Measurements from ENCODE around the gene PCDHGA5.
"Not testable (repeated sequence)": the region's sequence is repeated elsewhere in the genome, so short reads cannot be mapped to it uniquely, and the experiment has no call there.

Gene PCDHGA5

DNA sequence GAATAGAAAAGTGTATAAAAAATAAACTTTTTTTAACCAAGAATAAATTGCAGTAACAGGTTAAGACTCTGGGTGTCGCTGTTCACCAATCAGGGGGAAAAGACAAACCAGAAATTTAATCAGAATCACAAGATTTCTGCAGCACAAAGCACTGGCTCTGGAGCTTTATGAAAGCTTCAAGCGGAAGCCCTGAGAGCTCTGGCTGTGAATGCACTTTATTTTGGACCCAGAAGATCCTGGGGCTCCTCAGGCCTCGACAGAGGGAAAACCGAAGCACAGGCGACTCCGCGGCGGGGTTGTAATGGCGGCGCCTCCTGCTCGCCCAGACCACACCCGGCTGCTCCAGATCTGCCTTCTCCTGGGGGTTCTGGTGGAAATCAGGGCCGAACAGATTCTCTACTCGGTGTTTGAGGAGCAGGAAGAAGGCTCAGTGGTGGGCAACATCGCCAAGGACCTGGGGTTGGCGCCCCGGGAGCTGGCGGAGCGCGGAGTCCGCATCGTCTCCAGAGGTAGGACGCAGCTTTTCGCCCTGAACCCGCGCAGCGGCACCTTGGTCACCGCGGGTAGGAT is 9.0 kb upstream of the PCDHGA5 start, which contains the start of gene PCDHGA4:
TSS of gene PCDHGA4 (plus strand) at position 122 of the 570 bp plus-strand sequence. CDS start at position 209, 87 bp downstream.
- DNase-seq: no peak

DNA sequence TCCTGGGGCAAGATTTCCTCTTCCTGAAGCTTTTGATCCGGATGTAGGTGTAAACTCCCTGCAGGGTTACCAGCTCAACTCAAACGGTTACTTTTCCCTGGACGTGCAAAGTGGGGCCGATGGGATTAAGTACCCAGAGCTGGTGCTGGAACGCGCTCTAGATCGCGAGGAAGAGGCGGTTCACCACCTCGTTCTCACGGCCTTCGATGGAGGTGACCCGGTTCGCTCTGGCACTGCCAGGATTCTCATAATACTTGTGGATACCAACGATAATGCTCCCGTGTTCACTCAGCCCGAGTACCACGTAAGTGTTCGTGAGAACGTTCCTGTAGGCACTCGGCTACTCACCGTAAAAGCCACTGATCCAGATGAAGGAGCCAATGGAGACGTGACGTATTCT is 8.3 kb upstream of the PCDHGA5 start:
- DNase-seq: no peak

DNA sequence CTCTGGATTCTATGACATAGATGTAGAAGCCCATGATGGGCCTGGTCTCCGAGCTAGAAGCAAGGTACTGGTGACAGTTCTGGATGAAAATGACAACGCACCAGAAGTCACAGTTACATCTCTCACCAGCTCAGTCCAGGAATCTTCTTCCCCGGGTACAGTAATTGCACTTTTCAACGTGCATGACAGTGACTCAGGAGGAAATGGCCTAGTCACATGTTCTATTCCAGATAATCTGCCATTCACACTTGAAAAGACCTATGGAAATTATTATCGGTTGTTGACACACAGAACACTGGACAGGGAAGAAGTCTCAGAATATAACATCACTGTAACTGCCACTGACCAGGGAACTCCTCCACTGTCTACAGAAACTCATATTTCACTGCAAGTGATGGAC is 7.8 kb upstream of the PCDHGA5 start:
- no peak for DNase-seq

DNA sequence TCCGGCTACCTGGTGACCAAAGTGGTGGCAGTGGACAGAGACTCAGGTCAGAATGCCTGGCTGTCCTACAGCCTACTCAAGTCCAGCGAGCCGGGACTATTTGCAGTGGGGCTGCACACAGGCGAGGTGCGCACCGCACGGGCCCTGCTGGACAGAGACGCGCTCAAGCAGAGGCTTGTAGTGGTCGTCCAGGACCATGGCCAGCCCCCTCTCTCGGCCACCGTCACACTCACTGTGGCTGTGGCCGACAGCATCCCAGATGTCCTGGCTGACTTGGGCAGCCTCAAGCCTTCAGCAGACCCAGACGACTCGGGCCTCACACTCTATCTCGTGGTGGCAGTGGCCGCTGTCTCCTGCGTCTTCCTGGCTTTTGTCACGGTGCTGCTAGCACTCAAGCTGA is 7.0 kb upstream of the PCDHGA5 start:
- DNase-seq: no peak

DNA sequence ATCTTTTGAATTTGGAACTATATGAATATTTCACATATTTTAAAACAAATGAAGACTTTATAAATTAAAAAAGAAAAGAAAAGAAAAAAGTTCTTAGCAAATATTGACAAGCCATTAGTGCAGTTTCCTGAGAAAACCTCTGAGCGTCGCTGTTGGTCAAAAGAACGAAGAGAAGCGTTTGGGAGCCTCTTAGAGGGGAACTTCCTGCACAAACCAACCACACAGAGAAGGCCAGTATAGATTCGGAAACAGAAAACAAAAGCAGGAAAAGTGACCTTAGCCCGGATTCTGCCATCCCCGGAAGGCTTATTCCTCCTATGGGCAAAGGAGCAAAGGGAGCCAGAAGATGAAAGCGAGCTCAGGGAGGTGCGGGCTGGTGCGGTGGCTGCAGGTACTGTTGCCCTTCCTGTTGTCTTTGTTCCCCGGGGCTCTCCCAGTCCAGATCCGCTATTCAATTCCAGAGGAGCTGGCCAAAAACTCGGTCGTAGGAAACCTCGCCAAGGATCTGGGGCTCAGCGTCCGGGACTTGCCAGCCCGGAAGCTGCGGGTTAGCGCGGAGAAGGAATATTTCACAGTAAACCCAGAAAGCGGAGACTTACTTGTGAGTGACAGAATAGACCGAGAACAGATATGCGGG is 4.1 kb upstream of the PCDHGA5 start, which contains the start of gene PCDHGB2:
TSS of gene PCDHGB2 (plus strand) at position 205 of the 637 bp plus-strand sequence. CDS start at position 347, 142 bp downstream.
- DNase-seq: no peak

DNA sequence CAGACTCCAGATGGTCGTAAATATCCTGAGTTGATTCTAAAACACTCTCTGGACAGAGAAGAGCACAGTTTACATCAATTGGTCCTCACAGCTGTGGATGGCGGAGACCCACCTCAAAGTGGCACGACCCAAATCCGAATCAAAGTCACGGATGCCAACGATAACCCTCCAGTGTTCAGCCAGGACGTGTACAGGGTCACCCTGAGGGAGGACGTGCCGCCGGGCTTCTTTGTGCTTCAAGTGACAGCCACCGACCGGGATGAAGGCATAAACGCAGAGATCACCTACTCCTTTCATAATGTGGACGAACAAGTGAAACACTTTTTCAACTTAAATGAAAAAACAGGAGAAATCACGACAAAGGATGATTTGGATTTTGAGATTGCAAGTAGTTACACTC is 3.3 kb upstream of the PCDHGA5 start:
- DNase-seq: no peak

DNA sequence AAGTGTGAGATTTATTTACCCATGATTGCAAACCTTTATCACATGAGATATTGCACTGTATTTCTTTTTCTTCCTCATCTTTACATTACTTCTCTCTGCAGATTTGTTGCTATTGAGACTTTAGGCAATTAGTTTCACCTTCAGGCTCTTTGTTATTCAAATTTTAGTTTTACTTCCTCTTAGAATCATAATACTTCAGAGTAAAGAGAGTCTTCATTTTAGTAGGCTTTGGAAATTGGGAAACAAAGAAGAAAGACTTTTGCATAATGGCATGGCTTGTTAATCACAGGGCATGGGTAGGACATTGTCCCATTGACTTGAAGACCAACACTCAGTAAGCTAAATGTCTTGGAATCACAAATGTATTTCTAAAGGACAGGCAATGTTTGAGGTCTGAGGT is 1.2 kb upstream of the PCDHGA5 start:
- no peak for DNase-seq

DNA sequence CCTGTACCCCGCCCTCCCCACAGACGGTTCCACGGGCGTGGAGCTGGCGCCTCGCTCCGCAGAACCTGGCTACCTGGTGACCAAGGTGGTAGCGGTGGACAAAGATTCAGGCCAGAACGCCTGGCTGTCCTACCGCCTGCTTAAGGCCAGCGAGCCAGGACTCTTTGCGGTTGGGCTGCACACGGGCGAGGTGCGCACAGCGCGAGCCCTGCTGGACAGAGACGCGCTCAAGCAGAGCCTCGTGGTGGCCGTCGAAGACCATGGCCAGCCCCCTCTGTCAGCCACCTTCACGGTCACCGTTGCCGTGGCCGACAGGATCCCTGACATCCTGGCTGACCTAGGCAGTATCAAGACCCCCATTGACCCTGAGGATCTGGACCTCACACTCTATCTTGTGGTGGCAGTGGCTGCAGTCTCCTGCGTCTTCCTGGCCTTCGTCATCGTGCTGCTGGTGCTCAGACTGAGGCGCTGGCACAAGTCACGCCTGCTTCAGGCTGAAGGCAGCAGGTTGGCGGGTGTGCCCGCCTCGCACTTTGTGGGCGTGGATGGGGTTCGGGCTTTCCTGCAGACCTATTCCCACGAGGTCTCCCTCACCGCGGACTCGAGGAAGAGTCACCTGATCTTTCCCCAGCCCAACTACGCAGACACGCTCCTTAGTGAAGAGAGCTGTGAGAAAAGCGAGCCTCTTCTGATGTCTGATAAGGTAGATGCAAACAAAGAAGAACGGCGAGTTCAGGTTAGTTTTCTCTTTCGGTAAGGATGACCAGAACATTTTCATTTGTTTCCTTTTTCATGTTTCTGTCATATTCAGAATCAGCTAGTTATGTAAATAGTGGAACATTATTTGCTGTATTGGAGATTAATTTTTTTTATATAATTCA is 2.3 kb downstream of the PCDHGA5 start:
- DNase-seq: no peak

DNA sequence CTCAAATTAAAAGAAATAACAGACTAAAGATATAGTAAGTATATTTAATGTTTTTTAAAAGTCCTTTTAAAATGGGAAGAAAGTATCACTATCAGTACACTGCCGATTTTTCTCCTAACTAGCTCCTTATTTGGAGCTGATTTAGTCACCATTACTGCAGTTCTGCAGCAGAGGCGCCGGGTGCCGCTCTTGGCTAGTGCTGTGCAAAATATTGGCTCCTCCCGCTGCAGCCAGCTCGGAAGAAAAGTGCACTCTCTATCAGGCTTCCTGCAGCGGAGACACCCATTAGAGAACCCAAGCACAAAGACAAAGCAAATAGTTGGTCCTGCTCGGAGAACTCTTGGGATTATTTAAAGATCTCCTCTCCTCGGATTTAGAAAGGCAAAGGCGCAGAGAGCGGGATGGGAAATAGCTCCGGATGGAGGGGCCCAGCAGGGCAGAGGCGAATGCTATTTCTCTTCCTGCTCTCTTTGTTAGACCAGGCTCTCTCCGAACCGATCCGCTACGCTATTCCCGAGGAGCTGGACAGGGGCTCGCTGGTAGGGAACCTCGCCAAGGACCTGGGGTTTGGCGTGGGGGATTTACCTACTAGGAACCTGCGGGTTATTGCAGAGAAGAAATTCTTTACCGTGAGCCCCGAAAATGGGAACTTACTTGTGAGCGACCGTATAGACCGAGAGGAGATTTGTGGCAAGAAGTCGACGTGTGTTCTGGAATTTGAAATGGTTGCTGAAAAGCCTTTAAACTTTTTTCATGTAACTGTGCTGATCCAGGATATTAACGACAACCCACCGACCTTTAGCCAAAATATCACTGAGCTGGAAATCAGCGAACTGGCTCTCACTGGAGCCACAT is 6.3 kb downstream of the PCDHGA5 start, which contains the start of gene PCDHGB3:
TSS of gene PCDHGB3 (plus strand) at position 249 of the 855 bp plus-strand sequence. CDS start at position 402, 153 bp downstream.
- no peak for DNase-seq

DNA sequence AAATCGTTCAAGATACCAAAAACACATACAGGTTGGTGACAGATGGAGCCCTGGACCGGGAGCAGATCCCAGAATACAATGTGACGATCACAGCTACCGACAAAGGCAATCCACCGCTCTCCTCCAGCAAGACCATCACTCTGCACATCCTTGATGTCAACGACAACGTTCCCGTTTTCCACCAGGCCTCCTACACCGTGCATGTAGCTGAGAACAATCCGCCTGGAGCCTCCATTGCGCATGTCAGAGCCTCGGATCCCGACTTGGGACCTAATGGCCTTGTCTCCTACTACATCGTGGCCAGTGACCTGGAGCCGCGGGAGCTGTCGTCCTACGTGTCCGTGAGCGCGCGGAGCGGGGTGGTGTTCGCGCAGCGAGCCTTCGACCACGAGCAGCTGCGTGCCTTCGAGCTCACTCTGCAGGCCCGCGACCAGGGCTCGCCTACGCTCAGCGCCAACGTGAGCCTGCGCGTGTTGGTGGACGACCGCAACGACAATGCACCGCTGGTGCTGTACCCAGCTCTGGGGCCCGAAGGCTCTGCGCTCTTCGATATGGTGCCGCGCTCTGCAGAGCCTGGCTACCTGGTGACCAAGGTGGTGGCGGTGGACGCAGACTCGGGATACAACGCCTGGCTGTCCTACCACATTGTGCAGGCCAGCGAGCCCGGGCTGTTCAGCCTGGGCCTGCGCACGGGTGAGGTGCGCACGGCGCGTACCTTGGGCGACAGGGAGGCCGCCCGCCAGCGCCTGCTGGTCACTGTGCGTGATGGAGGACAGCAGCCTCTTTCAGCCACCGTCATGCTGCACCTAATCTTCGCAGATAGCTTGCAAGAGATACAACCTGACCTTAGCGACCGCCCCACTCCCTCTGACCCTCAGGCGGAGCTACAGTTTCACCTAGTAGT is 7.9 kb downstream of the PCDHGA5 start:
- DNase-seq: no peak

DNA sequence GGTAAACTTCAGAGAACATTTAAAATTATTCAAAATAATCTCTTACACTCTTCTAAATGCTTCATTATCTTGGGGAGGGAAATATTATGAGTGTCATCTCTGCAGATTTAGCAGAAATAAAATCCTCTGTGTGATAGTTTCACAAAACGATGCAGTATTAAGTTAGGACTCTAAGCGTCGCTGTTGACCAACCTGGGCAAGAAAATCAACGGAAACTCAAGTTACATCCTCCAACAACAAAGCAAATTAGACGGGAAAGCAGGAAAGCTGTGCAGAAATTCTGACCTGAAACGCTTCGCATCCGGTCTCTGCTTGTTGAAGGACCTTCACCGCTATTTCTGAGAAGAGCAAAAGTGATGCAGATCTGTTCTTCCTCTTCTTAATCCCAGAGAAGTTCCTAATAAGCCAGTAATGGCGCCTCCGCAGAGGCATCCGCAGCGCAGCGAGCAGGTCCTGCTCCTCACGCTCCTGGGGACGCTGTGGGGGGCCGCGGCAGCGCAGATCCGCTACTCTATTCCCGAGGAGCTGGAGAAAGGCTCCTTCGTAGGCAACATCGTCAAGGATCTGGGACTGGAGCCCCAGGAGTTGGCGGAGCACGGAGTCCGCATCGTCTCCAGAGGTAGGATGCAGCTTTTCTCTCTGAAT is 9.8 kb downstream of the PCDHGA5 start, which contains the start of gene PCDHGA6:
TSS of gene PCDHGA6 (plus strand) at position 219 of the 645 bp plus-strand sequence. CDS start at position 412, 193 bp downstream.
- no peak for DNase-seq

DNA sequence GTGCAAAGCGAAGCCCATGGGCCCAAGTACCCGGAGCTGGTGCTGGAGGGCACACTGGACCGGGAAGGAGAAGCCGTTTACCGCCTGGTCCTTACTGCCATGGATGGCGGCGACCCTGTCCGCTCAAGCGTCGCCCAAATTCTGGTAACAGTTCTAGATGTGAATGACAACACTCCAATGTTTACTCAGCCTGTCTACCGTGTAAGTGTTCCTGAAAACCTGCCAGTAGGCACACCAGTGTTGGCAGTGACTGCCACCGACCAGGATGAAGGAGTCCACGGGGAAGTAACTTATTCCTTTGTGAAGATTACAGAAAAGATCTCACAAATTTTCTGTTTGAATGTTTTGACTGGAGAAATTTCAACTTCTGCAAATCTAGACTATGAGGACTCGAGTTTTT is 10.7 kb downstream of the PCDHGA5 start:
- no peak for DNase-seq

DNA sequence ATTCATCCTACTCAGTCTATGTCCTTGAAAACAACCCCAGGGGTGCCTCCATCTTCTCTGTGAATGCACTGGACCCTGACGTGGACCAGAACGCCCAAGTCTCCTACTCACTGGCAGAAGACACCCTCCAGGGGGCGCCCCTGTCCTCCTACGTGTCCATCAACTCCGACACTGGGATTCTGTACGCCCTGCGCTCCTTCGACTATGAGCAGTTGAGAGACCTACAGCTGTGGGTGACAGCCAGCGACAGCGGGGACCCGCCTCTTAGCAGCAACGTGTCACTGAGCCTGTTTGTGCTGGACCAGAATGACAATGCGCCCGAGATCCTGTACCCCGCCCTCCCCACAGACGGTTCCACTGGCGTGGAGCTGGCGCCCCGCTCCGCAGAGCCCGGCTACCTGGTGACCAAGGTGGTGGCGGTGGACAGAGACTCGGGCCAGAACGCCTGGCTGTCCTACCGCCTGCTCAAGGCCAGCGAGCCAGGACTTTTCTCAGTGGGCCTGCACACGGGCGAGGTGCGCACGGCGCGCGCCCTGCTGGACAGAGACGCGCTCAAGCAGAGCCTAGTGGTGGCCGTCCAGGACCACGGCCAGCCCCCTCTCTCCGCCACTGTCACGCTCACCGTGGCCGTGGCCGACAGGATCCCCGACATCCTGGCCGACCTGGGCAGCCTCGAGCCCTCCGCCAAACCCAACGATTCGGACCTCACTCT is 11.6 kb downstream of the PCDHGA5 start:
- not testable (repeated sequence) for DNase-seq

DNA sequence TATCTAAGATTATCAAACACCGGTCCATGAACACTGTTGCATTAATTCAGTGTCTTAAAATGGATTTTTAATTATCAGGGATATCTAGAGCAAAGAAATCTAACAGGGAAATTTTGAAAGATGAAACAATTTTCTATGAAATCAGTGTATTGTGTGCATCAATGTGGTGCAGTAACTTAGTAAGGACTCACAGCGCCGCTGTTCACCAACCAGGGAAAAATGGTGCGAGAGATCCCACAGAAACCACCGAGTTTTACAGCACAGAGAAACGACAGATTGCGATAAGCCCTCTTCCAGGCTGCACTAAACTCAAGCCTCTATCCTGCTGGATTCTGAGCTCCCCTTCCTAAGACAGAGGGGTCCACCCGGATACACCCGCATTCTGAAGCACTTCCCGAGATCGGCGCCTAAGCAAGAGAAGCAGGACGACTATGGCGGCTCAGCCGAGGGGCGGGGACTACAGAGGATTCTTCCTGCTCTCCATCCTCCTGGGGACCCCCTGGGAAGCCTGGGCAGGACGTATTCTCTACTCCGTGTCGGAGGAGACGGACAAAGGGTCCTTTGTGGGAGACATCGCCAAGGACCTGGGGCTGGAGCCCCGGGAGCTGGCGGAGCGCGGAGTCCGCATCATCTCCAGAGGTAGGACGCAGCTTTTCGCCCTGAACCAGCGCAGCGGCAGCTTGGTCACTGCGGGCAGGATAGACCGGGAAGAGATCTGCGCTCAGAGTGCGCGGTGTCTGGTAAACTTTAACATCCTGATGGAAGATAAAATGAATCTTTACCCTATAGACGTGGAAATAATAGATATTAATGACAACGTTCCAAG is 18.7 kb downstream of the PCDHGA5 start, which contains the start of gene PCDHGA7:
TSS of gene PCDHGA7 (plus strand) at position 274 of the 826 bp plus-strand sequence. CDS start at position 432, 158 bp downstream.
- DNase-seq: no peak

DNA sequence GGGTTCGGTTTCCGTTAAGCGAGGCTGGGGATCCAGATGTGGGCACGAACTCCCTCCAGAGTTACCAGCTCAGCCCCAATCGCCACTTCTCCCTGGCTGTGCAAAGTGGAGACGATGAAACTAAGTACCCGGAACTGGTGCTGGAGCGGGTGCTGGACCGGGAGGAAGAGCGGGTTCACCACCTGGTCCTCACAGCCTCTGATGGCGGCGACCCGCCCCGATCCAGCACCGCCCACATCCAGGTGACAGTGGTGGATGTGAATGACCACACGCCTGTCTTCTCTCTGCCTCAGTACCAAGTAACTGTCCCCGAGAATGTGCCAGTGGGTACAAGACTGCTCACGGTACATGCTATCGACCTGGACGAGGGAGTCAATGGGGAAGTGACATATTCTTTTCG is 19.4 kb downstream of the PCDHGA5 start:
- DNase-seq: no peak

DNA sequence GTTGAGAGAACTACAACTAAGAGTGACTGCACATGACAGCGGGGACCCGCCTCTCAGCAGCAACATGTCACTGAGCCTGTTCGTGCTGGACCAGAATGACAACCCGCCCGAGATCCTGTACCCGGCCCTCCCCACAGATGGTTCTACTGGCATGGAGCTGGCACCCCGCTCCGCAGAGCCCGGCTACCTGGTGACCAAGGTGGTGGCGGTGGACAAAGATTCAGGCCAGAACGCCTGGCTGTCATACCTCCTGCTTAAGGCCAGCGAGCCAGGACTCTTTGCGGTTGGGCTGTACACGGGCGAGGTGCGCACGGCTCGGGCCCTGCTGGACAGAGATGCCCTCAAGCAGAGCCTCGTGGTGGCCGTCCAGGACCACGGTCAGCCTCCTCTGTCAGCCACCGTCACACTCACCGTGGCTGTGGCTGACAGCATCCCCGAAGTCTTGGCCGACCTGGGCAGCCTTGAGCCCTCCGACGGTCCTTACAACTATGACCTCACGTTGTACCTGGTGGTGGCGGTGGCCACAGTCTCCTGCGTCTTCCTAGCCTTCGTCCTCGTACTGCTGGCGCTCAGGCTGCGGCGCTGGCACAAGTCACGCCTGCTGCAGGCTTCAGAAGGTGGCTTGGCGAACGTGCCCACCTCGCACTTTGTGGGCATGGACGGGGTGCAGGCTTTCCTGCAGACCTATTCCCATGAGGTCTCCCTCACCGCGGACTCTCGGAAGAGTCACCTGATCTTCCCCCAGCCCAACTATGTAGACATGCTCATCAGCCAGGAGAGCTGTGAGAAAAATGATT is 20.7 kb downstream of the PCDHGA5 start:
- DNase-seq: no peak

DNA sequence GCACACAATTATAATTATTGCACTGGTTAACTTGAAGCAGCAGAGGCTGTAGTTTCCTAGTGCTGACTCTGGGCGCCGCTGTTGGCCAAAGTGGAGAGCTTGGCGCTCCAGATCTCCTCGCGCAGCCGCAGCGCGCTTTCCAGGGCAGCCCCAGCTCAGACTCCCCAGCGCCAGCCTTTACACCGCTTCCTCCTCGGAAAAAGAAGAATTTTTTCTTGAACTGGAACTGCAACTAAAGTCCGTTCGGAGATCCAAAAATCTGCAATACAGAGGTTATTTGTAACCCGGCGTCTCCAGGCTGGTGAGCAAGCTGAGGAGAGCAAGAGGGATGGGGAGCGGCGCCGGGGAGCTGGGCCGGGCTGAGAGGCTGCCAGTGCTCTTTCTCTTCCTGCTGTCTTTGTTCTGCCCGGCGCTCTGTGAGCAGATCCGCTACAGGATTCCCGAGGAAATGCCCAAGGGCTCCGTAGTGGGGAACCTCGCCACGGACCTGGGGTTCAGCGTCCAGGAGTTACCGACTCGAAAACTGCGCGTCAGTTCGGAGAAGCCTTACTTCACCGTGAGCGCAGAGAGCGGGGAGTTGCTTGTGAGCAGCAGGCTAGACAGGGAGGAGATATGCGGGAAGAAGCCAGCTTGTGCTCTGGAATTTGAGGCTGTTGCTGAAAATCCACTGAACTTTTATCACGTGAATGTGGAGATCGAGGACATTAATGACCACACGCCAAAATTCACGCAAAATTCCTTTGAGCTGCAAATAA is 23.8 kb downstream of the PCDHGA5 start, which contains the start of gene PCDHGB4:
TSS of gene PCDHGB4 (plus strand) at position 142 of the 755 bp plus-strand sequence. CDS start at position 329, 187 bp downstream.
- not testable (repeated sequence) for DNase-seq
